Bronchial epithelial cell (primary cell): ENCODE measurements around the gene MAP7. TPM values are rescaled to one million over a fixed set of nuclear protein-coding genes. Genes with fewer than 3 reads are reported as not detected.

Source experiments
- DNase-seq: peaks from one replicate; pipeline ENCODE4 v3.0.0-alpha.2; 2010; ENCODE audit warnings: low read depth
- FAIRE-seq: peaks from 2 replicates; lab custom pipeline; 2011; peaks lifted over from hg19 to GRCh38; lab: Jason Lieb, UNC
- H3K27me3 ChIP-seq: 2 replicates; pipeline ENCODE4 v1.5.1; 2011; ENCODE audit warnings: low read length; ENCODE audit not compliant: control insufficient read depth, insufficient read depth
- H3K36me3 ChIP-seq: 2 replicates; pipeline ENCODE4 v1.5.1; 2011; ENCODE audit warnings: low read length; ENCODE audit not compliant: control insufficient read depth, insufficient read depth
- H3K4me3 ChIP-seq: 2 replicates; pipeline ENCODE4 v1.5.1; 2011; ENCODE audit warnings: mild to moderate bottlenecking, low read depth, low read length, control low read depth
- total RNA-seq: library from RNA; depleted of rRNA; stranded (reverse); fragments of >200 nt; gene quantifications from 2 replicates; pipeline ENCODE4 v1.2.1, GENCODE V29; 2014
- TF ChIP-seq, protein P1 (sequence below): IDR thresholded peaks from 2 replicates; pipeline ENCODE4 v1.5.1; 2011; ENCODE audit warnings: mild to moderate bottlenecking, moderate library complexity, low read length, control low read depth, inconsistent platforms; ENCODE audit not compliant: insufficient read depth, severe bottlenecking

The MAP7 gene
- total RNA-seq, 1 donor from 2014 or later: 30.8 TPM

DNA sequence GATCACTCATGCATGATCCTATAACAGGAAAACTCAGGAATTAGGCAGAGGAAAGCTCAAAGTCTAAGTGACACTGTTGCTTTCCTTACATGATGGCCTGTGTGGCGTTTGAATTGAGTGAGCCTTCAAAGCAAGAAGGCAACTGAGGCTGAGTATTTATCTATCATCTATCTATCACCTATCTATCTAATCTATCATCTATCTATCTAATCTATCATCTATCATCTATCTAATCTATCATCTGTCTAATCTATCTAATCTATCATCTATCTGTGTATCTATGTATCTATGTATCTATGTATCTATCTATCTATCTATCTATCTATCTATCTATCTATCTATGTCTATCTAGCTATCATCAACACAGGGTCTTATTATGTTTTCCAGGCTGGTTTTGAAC, 218.8 kb downstream of the MAP7 start:
- Histone ChIP-seq H3K36me3 (no peaks in the 10 kb centered on the region), H3K27me3 (no peaks in the 10 kb centered on the region), H3K4me3 (no peak overlapping the region)
- TF ChIP-seq, protein P1, sequence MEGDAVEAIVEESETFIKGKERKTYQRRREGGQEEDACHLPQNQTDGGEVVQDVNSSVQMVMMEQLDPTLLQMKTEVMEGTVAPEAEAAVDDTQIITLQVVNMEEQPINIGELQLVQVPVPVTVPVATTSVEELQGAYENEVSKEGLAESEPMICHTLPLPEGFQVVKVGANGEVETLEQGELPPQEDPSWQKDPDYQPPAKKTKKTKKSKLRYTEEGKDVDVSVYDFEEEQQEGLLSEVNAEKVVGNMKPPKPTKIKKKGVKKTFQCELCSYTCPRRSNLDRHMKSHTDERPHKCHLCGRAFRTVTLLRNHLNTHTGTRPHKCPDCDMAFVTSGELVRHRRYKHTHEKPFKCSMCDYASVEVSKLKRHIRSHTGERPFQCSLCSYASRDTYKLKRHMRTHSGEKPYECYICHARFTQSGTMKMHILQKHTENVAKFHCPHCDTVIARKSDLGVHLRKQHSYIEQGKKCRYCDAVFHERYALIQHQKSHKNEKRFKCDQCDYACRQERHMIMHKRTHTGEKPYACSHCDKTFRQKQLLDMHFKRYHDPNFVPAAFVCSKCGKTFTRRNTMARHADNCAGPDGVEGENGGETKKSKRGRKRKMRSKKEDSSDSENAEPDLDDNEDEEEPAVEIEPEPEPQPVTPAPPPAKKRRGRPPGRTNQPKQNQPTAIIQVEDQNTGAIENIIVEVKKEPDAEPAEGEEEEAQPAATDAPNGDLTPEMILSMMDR: no peak
- DNase-seq (no peak), FAIRE-seq (no peak)

DNA sequence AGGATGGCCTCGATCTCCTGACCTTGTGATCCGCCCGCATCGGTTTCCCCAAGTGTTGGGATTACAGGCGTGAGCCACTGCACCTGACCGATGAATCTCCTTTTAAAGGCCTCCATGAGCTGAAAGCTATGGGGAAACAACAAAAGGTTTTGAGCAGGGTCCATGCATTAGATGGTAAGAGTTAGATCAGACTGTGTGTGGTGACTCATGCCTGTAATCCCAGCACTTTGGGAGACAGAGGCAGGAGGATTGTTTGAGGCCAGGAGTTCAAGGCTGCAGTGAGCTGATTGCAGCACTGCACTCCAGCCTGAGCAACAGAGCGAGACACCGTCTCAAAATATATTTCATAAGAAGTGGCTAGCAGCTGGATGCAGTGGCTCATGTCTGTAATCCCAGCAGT, 219.6 kb downstream of the MAP7 start:
- no peak for DNase-seq
- Histone ChIP-seq H3K36me3 (no peaks in the 10 kb centered on the region), H3K27me3 (no peaks in the 10 kb centered on the region), H3K4me3 (no peak overlapping the region)
- FAIRE-seq: no peak
- TF ChIP-seq, protein P1: no peak

DNA sequence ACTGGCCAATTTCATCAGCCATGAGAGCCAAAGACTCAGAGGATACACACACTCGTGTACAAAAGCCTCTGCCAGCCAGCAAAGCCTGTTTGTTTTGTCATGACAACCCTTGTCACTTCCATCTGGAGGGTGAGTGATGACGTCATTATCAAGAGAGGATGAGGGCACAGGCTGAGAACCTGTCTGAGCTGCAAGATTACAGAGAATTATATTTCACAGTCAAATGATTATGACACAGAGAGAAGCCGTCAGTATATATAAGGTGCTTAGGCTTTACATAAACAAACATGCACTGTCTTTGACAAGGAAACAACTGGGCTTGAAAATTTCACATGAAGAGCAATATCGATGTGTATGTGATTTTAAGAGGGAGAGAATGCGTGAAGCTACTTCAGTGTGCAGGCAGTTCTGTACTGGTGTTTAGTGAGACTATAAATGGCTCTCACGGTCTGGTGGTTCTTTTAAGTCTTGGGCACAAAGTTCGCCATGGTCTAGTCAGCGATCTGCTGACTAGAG, 224.1 kb downstream of the MAP7 start:
- FAIRE-seq (no peak), DNase-seq (peak; percentile 21)
- no peaks in the 10 kb centered on the region for H3K36me3 ChIP-seq
- H3K4me3 ChIP-seq: no peak overlapping the region
- TF ChIP-seq, protein P1: no peak
- no peaks in the 10 kb centered on the region for H3K27me3 ChIP-seq

DNA sequence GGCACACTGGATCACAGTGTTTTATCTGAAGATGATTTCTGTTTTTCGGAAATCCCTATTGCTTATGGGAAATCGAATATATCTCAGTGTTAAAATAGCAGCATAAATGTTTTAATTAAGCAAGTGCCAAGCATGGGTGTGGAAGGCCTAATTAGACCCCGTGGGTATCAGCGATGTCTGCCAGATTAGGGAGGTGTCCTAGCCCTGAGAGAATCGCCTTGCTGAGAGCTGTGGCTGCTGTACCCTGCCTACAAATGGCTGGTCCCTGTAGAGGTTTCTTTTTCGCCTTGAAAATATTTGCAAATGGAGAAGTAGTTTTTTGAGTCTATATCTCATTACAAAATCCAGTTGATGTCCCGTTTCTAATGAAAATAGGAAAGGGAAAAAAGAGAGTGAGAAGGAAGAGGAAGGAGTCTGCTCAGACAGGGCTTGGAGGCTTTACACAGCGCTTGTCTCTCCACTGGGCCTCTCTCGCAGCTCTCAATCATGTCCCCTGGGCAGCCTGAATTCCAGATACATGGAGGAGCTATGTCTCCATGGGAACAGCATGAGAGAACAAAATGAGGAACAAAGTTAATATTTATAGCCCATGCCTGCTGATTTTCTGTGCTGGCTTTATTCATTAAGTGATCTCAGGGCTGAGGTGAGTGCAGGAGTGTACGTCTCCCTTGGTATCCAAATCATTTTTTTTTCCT, 225.4 kb downstream of the MAP7 start:
- no peaks in the 10 kb centered on the region for H3K36me3 ChIP-seq
- TF ChIP-seq, protein P1: no peak
- no peak for FAIRE-seq
- no peak for DNase-seq
- H3K27me3 ChIP-seq: no peaks in the 10 kb centered on the region
- no peak overlapping the region for H3K4me3 ChIP-seq

DNA sequence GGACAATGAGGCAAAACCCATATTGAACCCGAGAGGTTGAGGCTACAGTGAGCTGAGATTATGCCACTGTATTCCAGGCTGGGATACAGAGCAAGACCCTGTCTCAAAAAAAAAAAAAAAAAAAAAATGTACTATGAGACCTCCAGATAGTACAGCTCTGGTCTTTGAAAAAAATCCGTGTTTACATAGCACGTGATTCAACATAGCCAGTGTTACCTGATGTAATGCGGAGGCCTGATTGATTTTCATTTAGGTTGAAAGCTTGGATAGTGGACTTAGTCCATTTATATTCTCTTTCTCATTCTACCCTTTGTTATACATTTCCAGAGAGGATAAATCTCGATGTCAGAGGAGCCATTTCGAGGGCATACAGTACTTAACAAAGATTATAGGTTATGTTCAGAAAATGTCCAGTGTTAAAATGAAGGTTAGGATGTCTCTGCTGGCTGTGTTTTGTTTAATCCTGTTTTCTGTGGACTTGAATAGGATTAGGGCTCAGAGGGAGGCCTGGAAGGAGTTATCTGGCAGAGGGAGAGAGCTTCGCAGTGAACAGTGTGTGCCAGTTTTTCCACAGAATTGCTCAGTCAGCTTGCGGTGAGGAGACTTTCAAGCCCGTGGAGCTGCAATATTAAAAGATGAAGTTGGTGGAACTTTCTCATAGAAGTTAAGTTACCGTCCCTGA, 226.7 kb downstream of the MAP7 start:
- DNase-seq (no peak), FAIRE-seq (no peak)
- Histone ChIP-seq H3K27me3 (no peaks in the 10 kb centered on the region), H3K36me3 (no peaks in the 10 kb centered on the region), H3K4me3 (no peak overlapping the region)
- TF ChIP-seq, protein P1: no peak
